Measurements from ENCODE around the gene CFAP299.
A peak's percentile ranks its signal among the peaks of the same experiment; 100 is the strongest.

Gene CFAP299

DNA sequence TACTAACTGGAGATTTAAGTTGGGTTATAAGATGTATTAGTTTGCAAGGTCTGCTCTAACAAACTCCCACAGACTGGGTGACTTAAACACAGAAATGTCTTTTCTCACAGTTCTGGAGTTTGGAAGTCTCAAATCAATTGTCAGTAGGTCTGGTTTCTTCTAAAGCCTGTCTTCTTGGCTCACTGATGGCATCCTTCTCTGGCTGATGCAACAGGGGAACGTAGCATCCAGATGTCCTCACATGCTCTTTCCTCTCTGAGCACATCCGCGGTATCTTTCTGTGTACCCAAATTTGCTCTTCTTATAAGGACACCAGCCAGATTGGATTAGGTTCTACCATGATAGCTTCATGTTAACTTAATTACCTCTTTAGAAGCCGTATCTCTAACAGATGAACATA is 631.8 kb downstream of the CFAP299 start:
- no peaks in the 10 kb centered on the region for H3K36me3 ChIP-seq (ENCODE audit: insufficient read depth, insufficient read length, low read length)
- no peak for DNase-seq (ENCODE audit: low read depth, low spot score)
- no peak overlapping the region for H3K9ac ChIP-seq (ENCODE audit: insufficient read length, low read depth)
- no peaks in the 10 kb centered on the region for H3K27me3 ChIP-seq (ENCODE audit: insufficient read depth, insufficient read length)
- H3K4me1 ChIP-seq (ENCODE audit: insufficient read depth, insufficient read length), result no peaks in the 10 kb centered on the region
- no peaks in the 10 kb centered on the region for H3K9me3 ChIP-seq (ENCODE audit: insufficient read depth, low read length)
- TF ChIP-seq YY1 (IDR thresholded peaks at IDR 0.05; ENCODE audit: insufficient read depth, insufficient read length) (no peak), SUZ12 (IDR thresholded peaks at IDR 0.05; ENCODE audit: extremely low read depth, insufficient read depth, insufficient read length) (no peak)
- H3K4me3 ChIP-seq (ENCODE audit: insufficient read length, low read depth), result no peak overlapping the region

DNA sequence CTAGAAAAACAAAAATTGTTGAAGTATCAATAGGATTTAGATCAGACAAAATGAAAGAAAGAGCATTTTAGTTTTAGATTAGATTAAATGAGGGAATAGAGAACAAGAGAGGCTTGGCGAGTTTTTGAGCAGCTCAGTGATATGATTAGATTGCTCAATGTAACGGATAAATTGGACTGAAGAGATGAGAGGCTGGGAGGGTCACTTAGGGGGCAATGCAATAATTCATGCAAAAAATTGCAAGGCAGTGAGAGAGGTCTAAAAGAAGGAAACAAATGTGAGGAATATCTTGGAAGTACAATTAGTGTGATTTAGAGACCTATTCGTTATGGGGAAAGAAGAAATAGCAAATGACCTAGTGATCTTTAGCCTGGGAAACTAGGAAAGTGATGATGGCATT is 644.7 kb downstream of the CFAP299 start:
- DNase-seq (ENCODE audit: low read depth, low spot score), result no peak
- H3K36me3 ChIP-seq (ENCODE audit: insufficient read depth, insufficient read length, low read length), result no peaks in the 10 kb centered on the region
- H3K27me3 ChIP-seq (ENCODE audit: insufficient read depth, insufficient read length), result no peaks in the 10 kb centered on the region
- no peak overlapping the region for H3K4me3 ChIP-seq (ENCODE audit: insufficient read length, low read depth)
- H3K9me3 ChIP-seq (ENCODE audit: insufficient read depth, low read length), result no peaks in the 10 kb centered on the region
- H3K4me1 ChIP-seq (ENCODE audit: insufficient read depth, insufficient read length), result no peaks in the 10 kb centered on the region
- no peak overlapping the region for H3K9ac ChIP-seq (ENCODE audit: insufficient read length, low read depth)
- no peak for TF ChIP-seq ZNF274 (IDR thresholded peaks at IDR 0.05; ENCODE audit: low read depth, low read length)

GRCh38 chr4:80986011-80986410 is 650.5 kb downstream of the CFAP299 start:
- Histone ChIP-seq H3K4me1 (ENCODE audit: insufficient read depth, insufficient read length) (no peaks in the 10 kb centered on the region), H3K4me3 (ENCODE audit: insufficient read length, low read depth) (no peak overlapping the region), H3K36me3 (ENCODE audit: insufficient read depth, insufficient read length, low read length) (no peaks in the 10 kb centered on the region), H3K27me3 (ENCODE audit: insufficient read depth, insufficient read length) (no peaks in the 10 kb centered on the region), H3K9me3 (ENCODE audit: insufficient read depth, low read length) (no peaks in the 10 kb centered on the region), H3K9ac (ENCODE audit: insufficient read length, low read depth) (no peak overlapping the region)
- DNase-seq (ENCODE audit: low read depth, low spot score), result no peak
- TF ChIP-seq YY1 (IDR thresholded peaks at IDR 0.05; ENCODE audit: insufficient read depth, insufficient read length) (no peak), ZNF274 (IDR thresholded peaks at IDR 0.05; ENCODE audit: low read depth, low read length) (no peak), SUZ12 (IDR thresholded peaks at IDR 0.05; ENCODE audit: extremely low read depth, insufficient read depth, insufficient read length) (no peak)

DNA sequence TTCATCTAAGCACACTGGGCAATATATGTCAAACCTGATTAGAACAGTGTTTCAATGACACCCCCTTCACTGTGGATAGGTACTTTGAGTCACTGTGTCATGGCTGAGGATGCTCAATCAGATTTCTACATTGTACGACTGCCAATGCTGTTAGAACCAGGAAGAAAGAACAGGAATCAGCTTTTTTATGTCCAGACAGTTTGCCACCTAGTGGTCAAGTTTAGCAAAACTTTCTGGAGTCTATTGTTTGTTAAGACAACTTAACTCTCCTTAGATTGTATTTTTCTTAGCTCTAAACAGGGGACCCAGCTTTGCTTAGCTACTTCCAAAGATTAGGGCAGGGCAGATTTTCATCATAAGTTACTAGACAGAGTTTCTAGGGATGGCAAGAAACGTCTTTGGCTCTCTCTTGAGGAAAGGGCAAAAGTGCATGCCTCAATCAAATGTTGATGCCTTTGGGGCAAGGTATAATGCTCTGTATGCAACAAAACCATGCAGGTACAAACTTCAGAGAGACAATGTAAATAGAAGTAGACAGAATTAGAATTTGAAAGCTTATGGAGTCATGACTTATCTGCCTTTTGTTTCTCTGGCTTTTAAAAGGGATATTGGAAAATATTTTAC is 654.5 kb downstream of the CFAP299 start:
- TF ChIP-seq SUZ12 (IDR thresholded peaks at IDR 0.05; ENCODE audit: extremely low read depth, insufficient read depth, insufficient read length) (no peak), ZNF274 (IDR thresholded peaks at IDR 0.05; ENCODE audit: low read depth, low read length) (no peak), YY1 (IDR thresholded peaks at IDR 0.05; ENCODE audit: insufficient read depth, insufficient read length) (no peak)
- Histone ChIP-seq H3K9ac (ENCODE audit: insufficient read length, low read depth) (no peak overlapping the region), H3K36me3 (ENCODE audit: insufficient read depth, insufficient read length, low read length) (no peaks in the 10 kb centered on the region), H3K4me3 (ENCODE audit: insufficient read length, low read depth) (no peak overlapping the region), H3K9me3 (ENCODE audit: insufficient read depth, low read length) (no peaks in the 10 kb centered on the region), H3K4me1 (ENCODE audit: insufficient read depth, insufficient read length) (no peaks in the 10 kb centered on the region), H3K27me3 (ENCODE audit: insufficient read depth, insufficient read length) (no peaks in the 10 kb centered on the region)
- peak; percentile 44 for DNase-seq (ENCODE audit: low read depth, low spot score)

- TF ChIP-seq SUZ12 (IDR thresholded peaks at IDR 0.05; ENCODE audit: extremely low read depth, insufficient read depth, insufficient read length) (no peak), ZNF274 (IDR thresholded peaks at IDR 0.05; ENCODE audit: low read depth, low read length) (no peak), YY1 (IDR thresholded peaks at IDR 0.05; ENCODE audit: insufficient read depth, insufficient read length) (no peak)
- Histone ChIP-seq H3K36me3 (ENCODE audit: insufficient read depth, insufficient read length, low read length) (no peaks in the 10 kb centered on the region), H3K4me1 (ENCODE audit: insufficient read depth, insufficient read length) (no peaks in the 10 kb centered on the region), H3K4me3 (ENCODE audit: insufficient read length, low read depth) (no peak overlapping the region), H3K27me3 (ENCODE audit: insufficient read depth, insufficient read length) (no peaks in the 10 kb centered on the region), H3K9me3 (ENCODE audit: insufficient read depth, low read length) (no peaks in the 10 kb centered on the region), H3K9ac (ENCODE audit: insufficient read length, low read depth) (no peak overlapping the region)
- DNase-seq (ENCODE audit: low read depth, low spot score), result no peak
These were observed 655.3 kb downstream of the CFAP299 start for GRCh38 chr4:80990851-80991250.

- no peak for DNase-seq (ENCODE audit: low read depth, low spot score)
These were observed 664.4 kb downstream of the CFAP299 start for GRCh38 chr4:80999943-81000342.

GRCh38 chr4:81003597-81004111 is 668.1 kb downstream of the CFAP299 start:
- no peaks in the 10 kb centered on the region for H3K27me3 ChIP-seq (ENCODE audit: insufficient read depth, insufficient read length)
- H3K4me3 ChIP-seq (ENCODE audit: insufficient read length, low read depth), result no peak overlapping the region
- no peaks in the 10 kb centered on the region for H3K4me1 ChIP-seq (ENCODE audit: insufficient read depth, insufficient read length)
- DNase-seq (ENCODE audit: low read depth, low spot score), result no peak
- no peaks in the 10 kb centered on the region for H3K36me3 ChIP-seq (ENCODE audit: insufficient read depth, insufficient read length, low read length)
- H3K9me3 ChIP-seq (ENCODE audit: insufficient read depth, low read length), result no peaks in the 10 kb centered on the region
- TF ChIP-seq YY1 (IDR thresholded peaks at IDR 0.05; ENCODE audit: insufficient read depth, insufficient read length) (no peak), ZNF274 (IDR thresholded peaks at IDR 0.05; ENCODE audit: low read depth, low read length) (no peak), SUZ12 (IDR thresholded peaks at IDR 0.05; ENCODE audit: extremely low read depth, insufficient read depth, insufficient read length) (no peak)
- no peak overlapping the region for H3K9ac ChIP-seq (ENCODE audit: insufficient read length, low read depth)

More at GRCh38 chr4:80999943-81000342, 664.4 kb downstream of the CFAP299 start:
- Histone ChIP-seq H3K36me3 (ENCODE audit: insufficient read depth, insufficient read length, low read length) (no peaks in the 10 kb centered on the region), H3K9ac (ENCODE audit: insufficient read length, low read depth) (no peak overlapping the region), H3K4me1 (ENCODE audit: insufficient read depth, insufficient read length) (no peaks in the 10 kb centered on the region), H3K4me3 (ENCODE audit: insufficient read length, low read depth) (no peak overlapping the region), H3K9me3 (ENCODE audit: insufficient read depth, low read length) (no peaks in the 10 kb centered on the region), H3K27me3 (ENCODE audit: insufficient read depth, insufficient read length) (no peaks in the 10 kb centered on the region)
- TF ChIP-seq SUZ12 (IDR thresholded peaks at IDR 0.05; ENCODE audit: extremely low read depth, insufficient read depth, insufficient read length) (no peak), YY1 (IDR thresholded peaks at IDR 0.05; ENCODE audit: insufficient read depth, insufficient read length) (no peak), ZNF274 (IDR thresholded peaks at IDR 0.05; ENCODE audit: low read depth, low read length) (no peak)
